ENCODE measurements around the gene MPPED1. TPM values are rescaled to one million over a fixed set of nuclear protein-coding genes. Genes with fewer than 3 reads are reported as not detected.

Gene MPPED1
- total and polyA plus RNA-seq, 2 donors (not counting 1 experiment from before 2014, with no cell fraction given), result not detected

GRCh38 chr22:43535336-43535735 lies 123.5 kb downstream of the MPPED1 start:
- no peaks in the 10 kb centered on the region for H3K9me3 ChIP-seq (ENCODE audit: control insufficient read depth, insufficient read depth, low read depth, low read length)
- TF ChIP-seq EZH2 (IDR thresholded peaks at IDR 0.05; ENCODE audit: low read length, missing control alignments) (no peak), CTCF (conservative IDR thresholded peaks at IDR 0.05 in 1 of 2, IDR thresholded peaks at IDR 0.05 in 1 of 2; ENCODE audit: low read depth in 1 of 2, low read length in 2 of 2) (no peak)
- H3K4me1 ChIP-seq (ENCODE audit: control insufficient read depth, extremely low read depth, insufficient read depth, low read length), result no peaks in the 10 kb centered on the region
- no peak overlapping the region for H2AFZ ChIP-seq (ENCODE audit: low read length)
- H3K36me3 ChIP-seq (ENCODE audit: control insufficient read depth, insufficient read depth, low read length), result no peaks in the 10 kb centered on the region
- no peak for DNase-seq (ENCODE audit: low read depth in 2 of 2)
- H4K20me1 ChIP-seq (ENCODE audit: control insufficient read depth, extremely low read depth, insufficient read depth, low read length), result no peaks in the 10 kb centered on the region
- no peak overlapping the region for H3K9ac ChIP-seq (ENCODE audit: insufficient read depth, low read length)
- H3K27me3 ChIP-seq (ENCODE audit: control insufficient read depth, insufficient read depth, low read length), result no peaks in the 10 kb centered on the region
- no peaks in the 10 kb centered on the region for H3K79me2 ChIP-seq (ENCODE audit: control insufficient read depth, insufficient read depth, low read length)
- no peak overlapping the region for H3K4me2 ChIP-seq (ENCODE audit: extremely low read depth, insufficient read depth, low read length)
- no peak overlapping the region for H3K4me3 ChIP-seq (replicated peaks in 1 of 4; ENCODE audit: control extremely low read depth in 1 of 4, insufficient read depth in 1 of 4, low read depth in 3 of 4, low read length in 4 of 4)
- no peak overlapping the region for H3K27ac ChIP-seq (ENCODE audit: insufficient read depth, low read length)

GRCh38 chr22:43535741-43536140 lies 123.9 kb downstream of the MPPED1 start:
- no peaks in the 10 kb centered on the region for H3K4me1 ChIP-seq (ENCODE audit: control insufficient read depth, extremely low read depth, insufficient read depth, low read length)
- H4K20me1 ChIP-seq (ENCODE audit: control insufficient read depth, extremely low read depth, insufficient read depth, low read length), result no peaks in the 10 kb centered on the region
- H3K4me2 ChIP-seq (ENCODE audit: extremely low read depth, insufficient read depth, low read length), result no peak overlapping the region
- no peaks in the 10 kb centered on the region for H3K27me3 ChIP-seq (ENCODE audit: control insufficient read depth, insufficient read depth, low read length)
- H3K36me3 ChIP-seq (ENCODE audit: control insufficient read depth, insufficient read depth, low read length), result no peaks in the 10 kb centered on the region
- no peak overlapping the region for H3K27ac ChIP-seq (ENCODE audit: insufficient read depth, low read length)
- TF ChIP-seq CTCF (conservative IDR thresholded peaks at IDR 0.05 in 1 of 2, IDR thresholded peaks at IDR 0.05 in 1 of 2; ENCODE audit: low read depth in 1 of 2, low read length in 2 of 2) (no peak), EZH2 (IDR thresholded peaks at IDR 0.05; ENCODE audit: low read length, missing control alignments) (no peak)
- DNase-seq (ENCODE audit: low read depth in 2 of 2), result no peak
- no peak overlapping the region for H3K4me3 ChIP-seq (replicated peaks in 1 of 4; ENCODE audit: control extremely low read depth in 1 of 4, insufficient read depth in 1 of 4, low read depth in 3 of 4, low read length in 4 of 4)
- H3K9me3 ChIP-seq (ENCODE audit: control insufficient read depth, insufficient read depth, low read depth, low read length), result no peaks in the 10 kb centered on the region
- H2AFZ ChIP-seq (ENCODE audit: low read length), result no peak overlapping the region
- no peak overlapping the region for H3K9ac ChIP-seq (ENCODE audit: insufficient read depth, low read length)
- H3K79me2 ChIP-seq (ENCODE audit: control insufficient read depth, insufficient read depth, low read length), result no peaks in the 10 kb centered on the region

GRCh38 chr22:43537019-43537585 lies 125.3 kb downstream of the MPPED1 start:
- no peaks in the 10 kb centered on the region for H4K20me1 ChIP-seq (ENCODE audit: control insufficient read depth, extremely low read depth, insufficient read depth, low read length)
- no peaks in the 10 kb centered on the region for H3K9me3 ChIP-seq (ENCODE audit: control insufficient read depth, insufficient read depth, low read depth, low read length)
- no peak overlapping the region for H2AFZ ChIP-seq (ENCODE audit: low read length)
- H3K27ac ChIP-seq (ENCODE audit: insufficient read depth, low read length), result no peak overlapping the region
- no peaks in the 10 kb centered on the region for H3K4me1 ChIP-seq (ENCODE audit: control insufficient read depth, extremely low read depth, insufficient read depth, low read length)
- no peak overlapping the region for H3K4me2 ChIP-seq (ENCODE audit: extremely low read depth, insufficient read depth, low read length)
- no peak for DNase-seq (ENCODE audit: low read depth in 2 of 2)
- TF ChIP-seq EZH2 (IDR thresholded peaks at IDR 0.05; ENCODE audit: low read length, missing control alignments) (no peak), CTCF (conservative IDR thresholded peaks at IDR 0.05 in 1 of 2, IDR thresholded peaks at IDR 0.05 in 1 of 2; ENCODE audit: low read depth in 1 of 2, low read length in 2 of 2) (no peak)
- no peak overlapping the region for H3K9ac ChIP-seq (ENCODE audit: insufficient read depth, low read length)
- H3K79me2 ChIP-seq (ENCODE audit: control insufficient read depth, insufficient read depth, low read length), result no peaks in the 10 kb centered on the region
- H3K27me3 ChIP-seq (ENCODE audit: control insufficient read depth, insufficient read depth, low read length), result no peaks in the 10 kb centered on the region
- no peaks in the 10 kb centered on the region for H3K36me3 ChIP-seq (ENCODE audit: control insufficient read depth, insufficient read depth, low read length)
- H3K4me3 ChIP-seq (replicated peaks in 1 of 4; ENCODE audit: control extremely low read depth in 1 of 4, insufficient read depth in 1 of 4, low read depth in 3 of 4, low read length in 4 of 4), result no peak overlapping the region
